ENCODE results near the gene CDH4. TPM values are rescaled to one million over a fixed set of nuclear protein-coding genes. Genes with fewer than 3 reads are reported as not detected.

Gene CDH4
- total RNA-seq, 1 donor from 2014 or later: 3.2 TPM

DNA sequence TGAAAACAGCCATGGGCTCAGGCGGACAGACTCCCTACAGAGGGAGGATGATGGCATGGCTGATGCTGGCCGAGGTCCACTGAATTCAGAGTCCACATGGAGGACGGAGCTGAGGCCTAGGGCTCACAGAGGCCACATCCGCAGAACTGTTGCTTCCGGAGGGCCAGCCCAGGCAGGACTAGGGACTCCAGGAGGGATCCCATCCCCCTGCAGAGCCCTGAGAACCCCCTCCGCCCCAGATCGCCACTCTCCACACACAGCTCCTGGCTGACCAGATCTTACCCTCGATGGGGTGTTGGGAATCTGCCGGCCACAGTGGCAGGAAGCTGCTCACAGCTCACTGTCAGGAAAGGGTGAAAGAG lies 414.4 kb downstream of the CDH4 start:
- H3K9ac ChIP-seq (ENCODE audit: low read length): no peak overlapping the region
- TF ChIP-seq, protein P1, sequence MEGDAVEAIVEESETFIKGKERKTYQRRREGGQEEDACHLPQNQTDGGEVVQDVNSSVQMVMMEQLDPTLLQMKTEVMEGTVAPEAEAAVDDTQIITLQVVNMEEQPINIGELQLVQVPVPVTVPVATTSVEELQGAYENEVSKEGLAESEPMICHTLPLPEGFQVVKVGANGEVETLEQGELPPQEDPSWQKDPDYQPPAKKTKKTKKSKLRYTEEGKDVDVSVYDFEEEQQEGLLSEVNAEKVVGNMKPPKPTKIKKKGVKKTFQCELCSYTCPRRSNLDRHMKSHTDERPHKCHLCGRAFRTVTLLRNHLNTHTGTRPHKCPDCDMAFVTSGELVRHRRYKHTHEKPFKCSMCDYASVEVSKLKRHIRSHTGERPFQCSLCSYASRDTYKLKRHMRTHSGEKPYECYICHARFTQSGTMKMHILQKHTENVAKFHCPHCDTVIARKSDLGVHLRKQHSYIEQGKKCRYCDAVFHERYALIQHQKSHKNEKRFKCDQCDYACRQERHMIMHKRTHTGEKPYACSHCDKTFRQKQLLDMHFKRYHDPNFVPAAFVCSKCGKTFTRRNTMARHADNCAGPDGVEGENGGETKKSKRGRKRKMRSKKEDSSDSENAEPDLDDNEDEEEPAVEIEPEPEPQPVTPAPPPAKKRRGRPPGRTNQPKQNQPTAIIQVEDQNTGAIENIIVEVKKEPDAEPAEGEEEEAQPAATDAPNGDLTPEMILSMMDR (IDR thresholded peaks at IDR 0.05; ENCODE audit: insufficient read depth, low read depth, low read length): no peak
- TF ChIP-seq EZH2 (IDR thresholded peaks at IDR 0.05; ENCODE audit: insufficient read depth, low read length): no peak
- FAIRE-seq (no peak), DNase-seq (ENCODE audit: low read depth) (no peak)
- no peak overlapping the region for H3K4me2 ChIP-seq (ENCODE audit: low read length)
- H3K4me1 ChIP-seq (ENCODE audit: insufficient read depth, low read length): no peaks in the 10 kb centered on the region
- no peaks in the 10 kb centered on the region for H4K20me1 ChIP-seq (ENCODE audit: insufficient read depth, low read length)
- Mint-ChIP-seq H3K4me1 (ENCODE audit: low read depth, unreplicated experiment) (peaks cover 3% of the 10 kb centered on the region), H3K4me3 (ENCODE audit: unreplicated experiment) (no peak overlapping the region), H3K36me3 (ENCODE audit: low read depth, unreplicated experiment) (no peaks in the 10 kb centered on the region), H3K9me3 (ENCODE audit: unreplicated experiment) (no peaks in the 10 kb centered on the region), H3K27ac (ENCODE audit: unreplicated experiment) (no peak overlapping the region), H3K27me3 (ENCODE audit: low read depth, unreplicated experiment) (peaks cover 50% of the 10 kb centered on the region)
- H2AFZ ChIP-seq (ENCODE audit: low read depth, low read length): no peak overlapping the region
- H3K9me3 ChIP-seq (ENCODE audit: insufficient read depth, low read depth, low read length): no peaks in the 10 kb centered on the region
- H3K36me3 ChIP-seq (ENCODE audit: insufficient read depth, low read length): no peaks in the 10 kb centered on the region
- no peak overlapping the region for H3K4me3 ChIP-seq (ENCODE audit: insufficient read depth, low read depth, low read length)
- no peaks in the 10 kb centered on the region for H3K27me3 ChIP-seq (ENCODE audit: insufficient read depth, low read length)
- no peak overlapping the region for H3K27ac ChIP-seq (ENCODE audit: low read depth, low read length)
- H3K79me2 ChIP-seq (ENCODE audit: insufficient read depth, low read length): no peaks in the 10 kb centered on the region

DNA sequence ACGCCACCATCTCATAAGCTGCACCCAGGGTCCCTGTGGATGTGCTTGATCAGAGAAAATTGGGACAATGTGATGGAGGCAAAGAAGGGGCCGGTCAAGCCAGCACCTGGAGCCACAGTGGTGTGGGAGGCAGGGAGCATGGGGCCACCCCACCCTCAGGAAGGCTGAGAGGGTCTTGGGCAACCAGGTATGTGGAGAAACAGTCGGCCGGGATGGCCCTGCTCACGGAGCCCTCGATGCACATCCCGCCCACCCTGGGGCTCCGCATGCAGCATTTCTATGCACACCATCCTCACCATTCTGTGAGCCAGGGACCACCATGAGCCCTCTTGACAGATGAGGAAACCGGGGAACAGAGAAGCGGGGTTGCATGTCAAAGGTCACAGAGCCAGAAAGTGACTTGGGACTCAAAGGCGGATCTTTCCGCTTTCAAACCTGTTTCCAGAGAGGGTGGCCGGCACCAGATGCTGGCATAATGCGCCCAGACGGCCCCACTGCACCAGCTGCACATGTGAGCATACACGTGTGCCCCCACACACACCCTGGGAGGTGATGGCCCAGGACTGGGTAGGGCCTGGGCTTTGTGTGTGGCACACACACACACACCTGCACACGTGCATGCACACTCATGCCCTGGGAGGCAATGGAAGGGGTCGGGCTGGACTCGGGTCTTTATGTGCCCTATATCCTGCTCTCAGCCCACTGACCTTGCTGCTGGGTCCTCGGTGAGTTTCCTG lies 415.2 kb downstream of the CDH4 start:
- no peak for DNase-seq (ENCODE audit: low read depth)

More for the DNA sequence above, 415.2 kb downstream of the CDH4 start:
- Histone ChIP-seq H3K4me2 (ENCODE audit: low read length) (no peak overlapping the region), H3K4me3 (ENCODE audit: insufficient read depth, low read depth, low read length) (no peak overlapping the region), H3K4me1 (ENCODE audit: insufficient read depth, low read length) (no peaks in the 10 kb centered on the region), H3K27me3 (ENCODE audit: insufficient read depth, low read length) (no peaks in the 10 kb centered on the region), H3K27ac (ENCODE audit: low read depth, low read length) (no peak overlapping the region), H3K36me3 (ENCODE audit: insufficient read depth, low read length) (no peaks in the 10 kb centered on the region), H3K9me3 (ENCODE audit: insufficient read depth, low read depth, low read length) (no peaks in the 10 kb centered on the region), H2AFZ (ENCODE audit: low read depth, low read length) (no peak overlapping the region), H4K20me1 (ENCODE audit: insufficient read depth, low read length) (no peaks in the 10 kb centered on the region), H3K79me2 (ENCODE audit: insufficient read depth, low read length) (no peaks in the 10 kb centered on the region), H3K9ac (ENCODE audit: low read length) (no peak overlapping the region)
- TF ChIP-seq EZH2 (IDR thresholded peaks at IDR 0.05; ENCODE audit: insufficient read depth, low read length): no peak
- TF ChIP-seq, protein P1 (IDR thresholded peaks at IDR 0.05; ENCODE audit: insufficient read depth, low read depth, low read length): no peak
- H3K4me1 Mint-ChIP-seq (ENCODE audit: low read depth, unreplicated experiment): peaks cover 3% of the 10 kb centered on the region
- H3K27me3 Mint-ChIP-seq (ENCODE audit: low read depth, unreplicated experiment): peaks cover 51% of the 10 kb centered on the region
- H3K4me3 Mint-ChIP-seq (ENCODE audit: unreplicated experiment): no peak overlapping the region
- H3K27ac Mint-ChIP-seq (ENCODE audit: unreplicated experiment): no peak overlapping the region
- FAIRE-seq: no peak
- no peaks in the 10 kb centered on the region for H3K36me3 Mint-ChIP-seq (ENCODE audit: low read depth, unreplicated experiment)
- no peaks in the 10 kb centered on the region for H3K9me3 Mint-ChIP-seq (ENCODE audit: unreplicated experiment)

Measured in astrocyte (in vitro differentiated cells and primary cell).